GM12874 (cell line): ENCODE data around the gene LCOR.

ENCODE experiments used
- CTCF ChIP-seq: IDR thresholded peaks from 2 replicates; pipeline ENCODE4 v1.5.1; 2011; ENCODE audit warnings: low read depth, mild to moderate bottlenecking, control low read depth, low read length, moderate library complexity; ENCODE audit not compliant: insufficient read depth

Gene LCOR

GRCh38 chr10:96878057-96878456 is 46.0 kb downstream of the LCOR start:
- no peak for TF ChIP-seq CTCF

DNA sequence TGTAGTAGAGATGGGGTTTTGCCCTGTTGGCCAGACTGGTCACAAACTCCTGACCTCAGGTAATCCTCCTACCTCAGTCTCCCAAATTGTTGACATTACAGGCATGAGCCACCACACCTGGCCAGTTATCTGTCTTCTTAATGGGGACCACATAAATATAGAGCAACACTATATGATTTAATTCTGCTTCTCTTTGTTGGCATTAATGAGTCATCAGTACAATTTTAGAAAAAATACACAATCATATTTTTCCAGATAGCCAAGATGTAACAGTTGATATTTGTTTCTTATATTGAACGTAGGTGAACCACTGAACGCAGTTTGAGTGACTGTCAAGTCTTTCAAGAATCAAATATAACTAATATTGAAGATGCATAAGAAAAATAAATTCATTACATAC is 48.5 kb downstream of the LCOR start:
- no peak for TF ChIP-seq CTCF

- no peak for TF ChIP-seq CTCF
Measured at GRCh38 chr10:96889415-96890171, 57.5 kb downstream of the LCOR start.

DNA sequence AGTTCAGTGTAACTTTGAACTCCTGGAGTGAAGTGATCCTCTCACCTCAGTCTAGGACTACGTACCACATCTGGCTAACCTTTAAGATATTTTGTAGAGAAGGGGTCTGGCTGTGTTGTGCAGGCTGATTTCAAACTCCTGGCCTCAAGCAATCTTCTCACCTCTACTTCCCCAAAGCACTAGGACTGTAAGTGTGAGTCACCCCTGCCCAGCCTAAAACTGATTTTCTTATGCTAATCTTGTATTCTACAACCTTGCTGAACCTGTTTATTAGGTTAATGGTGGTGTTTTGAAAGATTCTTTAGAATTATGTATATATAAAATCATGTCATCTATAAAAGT is 58.0 kb downstream of the LCOR start:
- no peak for TF ChIP-seq CTCF

GRCh38 chr10:96890580-96890979 is 58.5 kb downstream of the LCOR start:
- no peak for TF ChIP-seq CTCF

GRCh38 chr10:96891840-96892239 is 59.7 kb downstream of the LCOR start:
- TF ChIP-seq CTCF = no peak

- no peak for TF ChIP-seq CTCF
Measured at GRCh38 chr10:96895662-96896424, 63.7 kb downstream of the LCOR start.
